Vagina (tissue), 2 donors: ENCODE measurements around the gene COL5A1.

Experiments
- CTCF ChIP-seq, 3 experiments: fragments of 450-650 bp in 2 of 3; fragments of 200-600 bp in 1 of 3; sonication (generic) in 1 of 3; IDR thresholded peaks; one replicate each; pipeline ENCODE4 v1.5.1; 2017 to 2019; ENCODE audit warnings: antibody characterized with exemption in 3 of 3, mild to moderate bottlenecking in 2 of 3, moderate library complexity in 2 of 3
- POLR2A ChIP-seq, 2 donors: fragments of 450-650 bp; IDR thresholded peaks; one replicate each; pipeline ENCODE4 v1.6.1; 2017; ENCODE audit warnings: antibody characterized with exemption in 2 of 2, mild to moderate bottlenecking in 2 of 2, moderate library complexity in 2 of 2
- POLR2AphosphoS5 ChIP-seq, 2 donors: sonication (generic); formaldehyde crosslinking; IDR thresholded peaks; one replicate each; pipeline ENCODE4 v1.9.0; 2017; ENCODE audit warnings: antibody characterized with exemption in 2 of 2, mild to moderate bottlenecking in 2 of 2, low read depth in 1 of 2; ENCODE audit not compliant: insufficient read depth in 1 of 2

- TF ChIP-seq POLR2AphosphoS5 (IDR thresholded peaks at IDR 0.05; ENCODE audit: insufficient read depth in 1 of 2, low read depth in 1 of 2) (peak; percentile 31 to 91), CTCF (IDR thresholded peaks at IDR 0.05) (no peak), POLR2A (IDR thresholded peaks at IDR 0.05) (no peak)
Measured at GRCh38 chr9:134662143-134662876, 20.7 kb downstream of the COL5A1 start.
